GM19452 (cell line): Measurements from ENCODE around the gene RIMS1.

ENCODE experiments used
- ATAC-seq: cut with Tn5 transposase; IDR thresholded peaks from one replicate; pipeline ENCODE4 v1.9.1; 2021; ENCODE audit not compliant: unreplicated experiment

The RIMS1 gene

DNA sequence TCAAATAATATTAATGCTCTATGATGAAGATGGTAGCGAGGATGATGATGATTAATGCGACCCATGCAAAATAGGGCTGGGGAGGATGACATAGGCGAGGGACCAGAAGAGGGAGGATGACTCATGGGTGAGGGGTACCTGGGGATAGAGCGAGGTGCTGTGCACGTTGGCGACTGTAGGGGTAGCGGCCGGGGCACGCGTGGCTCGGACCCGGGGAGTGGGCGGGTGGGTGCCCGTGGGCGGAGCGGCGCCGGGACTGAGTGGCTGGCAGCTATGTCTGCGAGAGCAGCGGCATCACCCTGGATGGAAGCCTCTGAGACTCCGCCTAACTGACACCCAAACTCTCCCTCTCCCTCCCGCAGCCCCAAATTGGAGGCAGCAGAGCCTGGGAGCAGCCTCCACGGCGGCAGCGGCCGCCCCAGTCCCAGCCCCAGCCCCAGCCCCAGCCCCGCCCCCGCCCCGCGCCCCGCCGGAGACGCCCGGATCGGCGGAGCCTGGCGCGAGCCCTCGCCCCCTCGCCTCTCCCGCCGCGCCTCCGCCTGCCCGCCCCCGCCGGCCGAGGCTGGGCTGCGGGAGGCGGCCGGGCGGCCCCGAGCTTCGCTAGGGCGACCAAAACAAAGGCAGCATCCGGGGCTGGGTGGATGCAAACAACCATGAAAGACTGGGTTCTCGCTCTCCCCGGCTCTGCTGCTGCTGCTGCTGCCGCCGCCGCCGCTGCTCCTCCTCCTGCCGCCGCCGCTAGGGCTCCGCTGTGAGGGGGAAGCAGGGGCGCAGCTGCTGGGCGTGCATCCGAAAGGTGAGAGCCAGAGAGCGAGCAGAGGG lies at the start of gene RIMS1:
RIMS1 (plus strand) TSS at position 367 of the 822 bp plus-strand sequence. CDS start 474 bp downstream, outside the sequence.
- peak; percentile 85 for ATAC-seq

DNA sequence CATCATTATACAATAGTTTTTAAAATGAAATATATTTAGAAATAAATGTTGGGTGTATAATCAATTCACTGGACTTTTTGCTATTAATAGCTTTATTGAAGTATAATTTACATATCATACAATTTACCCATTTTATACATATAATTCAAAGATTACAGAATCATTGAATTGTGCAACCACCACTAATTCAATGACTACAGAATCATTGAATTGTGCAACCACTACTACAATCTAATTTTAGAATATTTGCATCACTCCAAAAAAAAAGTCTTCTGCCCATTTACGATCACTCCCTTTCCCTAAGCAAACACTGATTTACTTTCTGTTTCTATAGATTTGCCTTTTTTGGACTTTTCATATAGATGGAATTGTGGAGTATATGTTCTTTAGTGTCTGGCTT lies 35.1 kb upstream of the RIMS1 start:
- no peak for ATAC-seq

- ATAC-seq: no peak
These were observed 33.4 kb upstream of the RIMS1 start for GRCh38 chr6:71852948-71853347.

- no peak for ATAC-seq
These were observed 30.9 kb upstream of the RIMS1 start for GRCh38 chr6:71855406-71855805.

GRCh38 chr6:71879016-71879415 lies 7.3 kb upstream of the RIMS1 start:
- ATAC-seq: no peak

DNA sequence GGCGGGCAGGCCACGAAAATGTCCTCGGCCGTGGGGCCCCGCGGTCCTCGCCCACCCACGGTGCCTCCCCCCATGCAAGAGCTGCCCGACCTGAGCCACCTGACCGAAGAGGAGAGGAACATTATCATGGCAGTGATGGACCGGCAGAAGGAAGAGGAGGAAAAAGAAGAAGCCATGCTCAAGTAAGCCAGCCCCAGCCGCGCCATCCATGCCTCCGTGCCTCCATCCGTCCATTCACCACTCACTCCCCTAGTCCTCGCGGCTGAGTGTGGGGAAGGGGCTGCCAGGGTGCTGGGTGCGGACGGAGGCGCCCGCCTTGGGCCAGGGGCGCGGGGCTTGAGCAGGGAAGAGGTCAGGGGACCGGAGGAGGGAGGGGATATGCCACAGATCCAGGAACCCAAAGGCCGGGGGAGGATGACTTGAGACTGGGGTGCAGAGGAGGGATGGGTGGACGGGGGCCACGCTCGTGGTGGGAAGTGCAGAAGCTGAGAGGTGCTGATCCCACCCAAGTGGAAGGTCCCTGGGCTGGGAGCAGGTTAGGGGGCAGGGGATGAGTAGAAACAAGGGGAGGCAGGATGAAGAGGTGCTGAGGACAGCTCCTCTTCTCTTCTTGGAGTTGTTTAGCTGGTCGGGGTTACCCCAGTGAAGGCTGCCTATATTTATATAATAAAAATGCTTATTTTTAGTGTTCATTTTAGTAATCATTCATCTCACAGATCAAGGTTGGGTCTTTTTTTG lies 825 bp downstream of the RIMS1 start:
- peak; percentile 19 for ATAC-seq

DNA sequence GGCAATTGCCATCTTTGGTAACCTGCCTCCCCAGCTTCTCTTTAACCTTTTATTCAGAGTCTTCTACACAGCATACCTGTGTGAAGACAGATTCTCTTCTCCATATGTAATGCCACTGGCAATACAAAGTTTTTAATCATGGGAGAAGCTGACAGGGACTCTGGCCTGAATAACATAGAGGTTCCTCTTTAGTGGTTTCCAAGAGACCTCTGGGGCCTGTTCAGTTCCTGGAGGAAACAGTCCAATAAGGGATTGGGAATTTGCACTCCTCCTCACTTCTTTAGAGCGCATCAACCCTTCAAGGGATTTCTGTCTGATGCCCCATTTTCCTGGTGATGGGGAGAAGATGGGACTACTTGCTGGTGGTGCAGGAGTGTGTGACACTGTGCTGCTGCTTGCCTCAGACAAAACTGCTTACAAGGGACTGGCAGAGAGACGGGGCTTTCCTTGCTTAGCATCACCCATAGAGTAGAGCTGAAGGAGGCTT lies 1.4 kb downstream of the RIMS1 start:
- ATAC-seq: no peak

DNA sequence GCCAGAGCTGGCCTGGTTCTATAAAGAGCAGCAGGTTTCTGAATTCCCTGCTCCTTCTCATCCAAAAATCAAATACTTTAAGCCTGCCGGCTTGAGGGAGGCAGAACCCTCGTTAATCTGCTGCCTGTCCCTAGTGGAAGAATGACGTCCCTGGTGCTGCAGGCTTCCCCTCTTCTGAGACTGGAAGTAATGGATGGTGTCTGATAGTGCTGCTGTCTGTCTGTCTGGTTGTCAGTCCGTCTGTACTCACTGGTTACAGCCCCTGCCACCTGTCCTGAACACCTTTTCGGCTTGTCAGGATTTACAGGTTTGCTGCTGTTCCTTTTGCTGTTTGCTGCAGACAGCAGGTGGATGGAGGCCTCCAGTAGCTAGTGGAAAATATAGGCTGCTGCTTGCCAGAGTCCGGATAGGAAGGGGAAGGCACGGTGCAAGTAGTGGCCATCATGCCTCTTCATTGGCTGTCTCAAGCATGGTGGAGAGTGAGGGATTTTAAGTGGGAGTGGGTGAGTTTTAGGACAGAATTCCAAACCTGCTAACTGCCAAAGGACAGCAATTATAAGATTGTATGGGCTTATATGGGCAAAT lies 2.5 kb downstream of the RIMS1 start:
- ATAC-seq: no peak

- ATAC-seq: no peak
These were observed 3.0 kb downstream of the RIMS1 start for GRCh38 chr6:71889366-71889765.

GRCh38 chr6:71892641-71893040 lies 6.3 kb downstream of the RIMS1 start:
- no peak for ATAC-seq

GRCh38 chr6:71900642-71901041 lies 14.3 kb downstream of the RIMS1 start:
- no peak for ATAC-seq

DNA sequence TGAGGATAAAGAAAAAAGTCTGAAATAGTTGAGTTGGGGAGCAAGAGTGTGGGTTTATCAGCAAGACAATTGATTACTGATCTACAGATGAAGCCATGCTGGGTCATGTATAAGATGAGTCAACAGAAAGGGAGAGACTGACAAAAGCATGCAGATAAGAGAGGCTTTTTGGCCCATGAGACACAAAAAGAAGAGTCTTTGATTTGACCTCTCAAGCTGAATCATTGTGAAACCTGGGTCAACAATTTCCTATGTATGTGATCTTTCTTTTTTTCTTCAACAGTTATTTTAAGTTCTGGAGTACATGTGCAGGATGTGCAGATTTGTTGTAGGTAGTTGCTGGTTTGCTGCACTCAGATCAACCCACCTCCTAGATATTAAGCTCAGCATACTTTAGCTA lies 15.9 kb downstream of the RIMS1 start:
- ATAC-seq: peak; percentile 79

DNA sequence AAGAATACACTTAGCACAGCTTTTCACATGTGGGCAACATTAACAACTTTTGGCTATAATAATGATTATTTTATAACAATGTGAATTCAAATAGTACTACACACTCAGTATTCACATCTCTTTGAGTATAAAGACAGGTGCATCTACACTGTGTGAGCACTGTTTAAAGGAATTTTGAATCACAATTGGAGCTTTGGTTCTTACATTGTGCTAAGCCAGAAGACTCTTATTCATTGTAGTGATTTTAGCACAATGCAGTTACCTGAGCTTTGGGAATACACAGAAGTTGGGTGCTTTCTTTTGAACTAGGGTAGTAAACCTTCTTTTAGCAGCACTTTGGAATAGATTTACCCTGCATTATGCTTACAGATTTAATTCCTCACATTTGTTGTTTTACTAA lies 20.5 kb downstream of the RIMS1 start:
- no peak for ATAC-seq

- peak; percentile 61 for ATAC-seq
These were observed 21.9 kb downstream of the RIMS1 start for GRCh38 chr6:71908162-71908765.

GRCh38 chr6:71913444-71914234 lies 27.3 kb downstream of the RIMS1 start:
- ATAC-seq: no peak

DNA sequence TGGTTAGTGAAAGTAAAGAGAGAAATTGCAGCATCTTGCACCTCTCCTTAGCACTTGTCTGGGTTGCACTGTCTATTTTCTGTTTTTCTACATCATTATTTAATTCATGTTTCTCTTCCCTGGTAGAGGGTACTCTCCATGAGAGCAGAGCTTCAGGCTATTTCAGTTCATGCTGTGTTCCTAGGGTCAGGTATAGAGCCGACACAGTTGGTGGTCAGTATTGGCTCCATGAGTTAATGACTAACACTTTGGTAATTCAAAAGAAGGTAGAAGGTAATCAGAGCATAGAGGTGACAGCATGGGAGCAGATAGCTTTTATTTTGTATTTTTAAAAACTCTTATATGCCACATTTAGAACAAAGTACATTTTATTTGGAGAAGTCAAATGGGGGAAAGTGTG lies 42.7 kb downstream of the RIMS1 start:
- no peak for ATAC-seq

DNA sequence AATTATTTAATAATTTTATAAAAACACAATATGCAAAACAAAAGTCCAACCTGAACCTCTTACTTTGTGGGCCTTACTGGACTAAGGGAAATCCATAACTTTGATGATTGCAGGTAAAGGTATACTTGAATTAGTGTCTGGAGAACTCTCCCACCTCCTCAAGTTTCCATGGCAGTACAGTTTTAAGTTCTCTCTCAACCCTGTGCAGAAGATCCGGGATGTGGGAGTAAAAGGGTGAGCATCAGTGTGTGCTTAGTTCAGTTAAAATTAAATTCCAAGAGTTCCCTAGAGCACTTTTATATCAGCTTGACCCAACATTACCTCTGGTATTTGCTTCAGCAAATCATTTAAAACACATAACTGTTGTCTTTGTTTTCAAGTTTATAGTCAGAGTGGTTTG lies 47.5 kb downstream of the RIMS1 start:
- ATAC-seq: no peak

DNA sequence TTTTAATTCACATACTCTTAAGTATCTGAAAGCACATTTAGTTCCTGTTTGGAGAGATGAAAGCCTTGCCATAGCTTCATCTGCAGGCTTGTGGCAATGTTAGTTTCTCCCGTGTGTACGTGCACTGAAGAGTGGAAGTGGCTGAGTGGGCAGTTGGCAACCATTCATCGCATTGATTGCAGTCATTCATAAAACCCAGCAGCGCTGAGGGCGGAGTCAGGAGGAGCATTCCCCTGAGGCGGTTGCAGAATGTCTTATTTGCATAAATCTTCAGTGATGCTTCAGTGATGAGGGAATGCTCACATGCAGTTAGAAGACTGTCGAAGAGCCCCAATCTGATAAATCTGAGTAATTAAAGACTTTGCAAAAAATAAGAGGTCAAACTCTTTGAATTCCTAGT lies 79.1 kb downstream of the RIMS1 start:
- no peak for ATAC-seq

DNA sequence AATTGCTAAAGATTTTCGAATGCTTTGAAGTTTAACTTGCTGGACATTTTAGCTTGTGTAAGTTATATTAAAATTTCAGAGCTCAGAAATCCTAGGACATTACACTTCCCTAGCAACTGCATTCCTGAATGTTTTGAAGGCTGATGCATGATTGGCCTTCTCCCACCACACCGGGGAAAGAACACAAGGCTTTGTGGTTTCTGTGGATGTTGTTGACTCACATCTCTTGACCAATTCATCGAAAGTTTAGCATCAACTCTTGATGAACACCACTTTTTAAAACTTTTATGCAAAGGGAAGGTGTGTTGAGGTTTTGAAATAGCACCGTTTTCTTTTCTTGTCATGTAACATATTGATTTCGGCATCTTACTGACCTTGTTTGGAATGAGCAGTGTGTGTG lies 81.1 kb downstream of the RIMS1 start:
- ATAC-seq: no peak

- no peak for ATAC-seq
These were observed 91.5 kb downstream of the RIMS1 start for GRCh38 chr6:71977884-71978283.

DNA sequence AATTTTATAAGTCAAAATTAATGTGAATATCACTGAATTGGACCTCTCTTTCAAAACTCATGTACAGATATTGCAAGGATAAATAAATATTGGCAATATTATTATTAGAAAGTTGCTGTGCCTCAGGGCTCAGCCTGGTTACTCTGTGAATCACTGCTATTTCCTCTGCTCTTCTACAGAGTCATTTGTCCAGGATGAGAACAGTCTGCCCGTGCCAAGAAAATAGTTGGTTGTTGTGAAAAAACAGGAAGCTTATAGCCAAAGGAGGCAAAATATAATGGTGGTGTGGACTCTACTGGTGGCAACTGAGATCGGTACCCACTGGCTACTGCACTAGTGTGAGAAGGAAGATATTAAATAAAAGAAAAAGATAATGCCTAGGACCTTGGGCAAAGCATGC lies 93.6 kb downstream of the RIMS1 start:
- no peak for ATAC-seq
